Breast epithelium (tissue), 4 donors: ENCODE results near the gene LIPM. TPM values are rescaled to one million over a fixed set of nuclear protein-coding genes. Genes with fewer than 3 reads are reported as not detected.

ENCODE experiments used
- DNase-seq, 2 donors: peaks; one replicate each; pipeline ENCODE4 v3.0.0-alpha.2; 2019; ENCODE audit warnings: low spot score in 2 of 2
- H3K27ac ChIP-seq, 2 donors: fragments of 200-600 bp; sonication (generic) in 1 of 2; one replicate each; pipeline ENCODE4 v1.5.1; 2016 to 2019; ENCODE audit warnings: mild to moderate bottlenecking in 1 of 2
- H3K27me3 ChIP-seq, 2 donors: fragments of 200-600 bp; sonication (generic) in 1 of 2; one replicate each; pipeline versions ENCODE4 v1.5.1 to v1.6.0; 2017 to 2019; ENCODE audit warnings: control low read depth in 1 of 2, mild to moderate bottlenecking in 1 of 2
- H3K36me3 ChIP-seq: fragments of 200-600 bp; one replicate; pipeline ENCODE4 v1.5.1; 2019
- H3K4me1 ChIP-seq, 2 donors: fragments of 200-600 bp; sonication (generic); one replicate each; pipeline ENCODE4 v1.5.1; 2016 to 2019; ENCODE audit warnings: control low read depth in 1 of 2
- H3K4me3 ChIP-seq, 3 donors: fragments of 200-600 bp; sonication (generic); 1 replicate in 2 of 3; 2 replicates in 1 of 3; pipeline ENCODE4 v1.5.1; 2016 to 2019; ENCODE audit warnings: mild to moderate bottlenecking in 3 of 3, moderate library complexity in 2 of 3
- H3K9me3 ChIP-seq, 2 donors: fragments of 200-600 bp; sonication (generic) in 1 of 2; one replicate each; pipeline ENCODE4 v1.5.1; 2016 to 2019; ENCODE audit warnings: control low read depth in 1 of 2
- CTCF ChIP-seq, 3 donors: fragments of 450-650 bp; IDR thresholded peaks; one replicate each; pipeline ENCODE4 v1.5.1; 2016 to 2017; ENCODE audit warnings: antibody characterized with exemption in 3 of 3, mild to moderate bottlenecking in 3 of 3, moderate library complexity in 3 of 3
- POLR2A ChIP-seq: fragments of 450-650 bp; IDR thresholded peaks from one replicate; pipeline ENCODE4 v1.6.1; 2016; ENCODE audit warnings: antibody characterized with exemption, mild to moderate bottlenecking, moderate library complexity
- POLR2AphosphoS5 ChIP-seq, 3 donors: sonication (generic); formaldehyde crosslinking; IDR thresholded peaks; one replicate each; pipeline ENCODE4 v1.6.1; 2017; ENCODE audit warnings: antibody characterized with exemption in 3 of 3
- intact Hi-C: fragments of 100-400 bp; cut with DNase I; formaldehyde crosslinking; loops from one replicate; pipeline ENCODE4 v1.15.1; 2023; ENCODE audit warnings: low total_unique reads
- total RNA-seq, 3 donors: library from RNA; depleted of rRNA; stranded (reverse); fragments of >200 nt; gene quantifications; one replicate each; pipeline ENCODE4 v1.1.0, GENCODE V29; 2016

Gene LIPM
- total RNA-seq, 3 donors from 2014 or later = not detected

GRCh38 chr10:88853155-88853881, 50.8 kb downstream of the LIPM start:
- no peaks in the 10 kb centered on the region for H3K27me3 ChIP-seq
- no peaks in the 10 kb centered on the region for H3K4me1 ChIP-seq
- H3K27ac ChIP-seq = no peak overlapping the region
- no peak for DNase-seq
- intact Hi-C loops = no loop called here
- H3K4me3 ChIP-seq = no peak overlapping the region
- TF ChIP-seq POLR2A (no peak), POLR2AphosphoS5 (IDR thresholded peaks at IDR 0.05) (no peak), CTCF (IDR thresholded peaks at IDR 0.05) (no peak)
- H3K9me3 ChIP-seq = no peaks in the 10 kb centered on the region
- no peaks in the 10 kb centered on the region for H3K36me3 ChIP-seq

- H3K4me3 ChIP-seq = no peak overlapping the region
- H3K4me1 ChIP-seq = no peaks in the 10 kb centered on the region
- no peaks in the 10 kb centered on the region for H3K9me3 ChIP-seq
- no peaks in the 10 kb centered on the region for H3K27me3 ChIP-seq
- H3K36me3 ChIP-seq = no peaks in the 10 kb centered on the region
- intact Hi-C loops = loop anchor here (2.0 kb wide), 1 partner anchor 58 kb away; no protein-coding TSS in a partner anchor
- no peak overlapping the region for H3K27ac ChIP-seq
- DNase-seq = no peak
- no peak for TF ChIP-seq CTCF (IDR thresholded peaks at IDR 0.05)
- TF ChIP-seq POLR2A = no peak
- no peak for TF ChIP-seq POLR2AphosphoS5 (IDR thresholded peaks at IDR 0.05)
These were observed 52.2 kb downstream of the LIPM start for GRCh38 chr10:88854684-88855083.

GRCh38 chr10:88857831-88858230, 55.3 kb downstream of the LIPM start:
- Histone ChIP-seq H3K27ac (no peak overlapping the region), H3K4me1 (no peaks in the 10 kb centered on the region), H3K36me3 (no peaks in the 10 kb centered on the region), H3K9me3 (no peaks in the 10 kb centered on the region), H3K4me3 (no peak overlapping the region), H3K27me3 (no peaks in the 10 kb centered on the region)
- DNase-seq = no peak
- intact Hi-C loops = no loop called here
- TF ChIP-seq POLR2AphosphoS5 (IDR thresholded peaks at IDR 0.05) (no peak), POLR2A (no peak), CTCF (IDR thresholded peaks at IDR 0.05) (no peak)

GRCh38 chr10:88858491-88858890, 56.0 kb downstream of the LIPM start:
- intact Hi-C loops = no loop called here
- TF ChIP-seq CTCF (IDR thresholded peaks at IDR 0.05) (no peak), POLR2A (no peak), POLR2AphosphoS5 (IDR thresholded peaks at IDR 0.05) (no peak)
- Histone ChIP-seq H3K27me3 (no peaks in the 10 kb centered on the region), H3K27ac (no peak overlapping the region), H3K36me3 (no peaks in the 10 kb centered on the region), H3K4me3 (no peak overlapping the region), H3K9me3 (no peaks in the 10 kb centered on the region), H3K4me1 (no peaks in the 10 kb centered on the region)
- DNase-seq = no peak

- Histone ChIP-seq H3K9me3 (no peaks in the 10 kb centered on the region), H3K4me1 (no peaks in the 10 kb centered on the region), H3K27ac (no peak overlapping the region), H3K27me3 (no peaks in the 10 kb centered on the region), H3K36me3 (no peaks in the 10 kb centered on the region), H3K4me3 (no peak overlapping the region)
- no peak for DNase-seq
- TF ChIP-seq POLR2AphosphoS5 (IDR thresholded peaks at IDR 0.05) (no peak), CTCF (IDR thresholded peaks at IDR 0.05) (no peak), POLR2A (no peak)
- intact Hi-C loops = no loop called here
These were observed 58.5 kb downstream of the LIPM start for GRCh38 chr10:88861036-88861435.
